RCC 7860 (cell line): ENCODE results near the gene OR52N5.

ENCODE experiments used
- DNase-seq: peaks from one replicate; pipeline ENCODE4 v3.0.0-alpha.2; 2015; ENCODE audit warnings: low spot score
- FAIRE-seq: peaks from 2 replicates; lab custom pipeline; 2012; peaks lifted over from hg19 to GRCh38; lab: Jason Lieb, UNC

Gene OR52N5

GRCh38 chr11:5726351-5726750 lies 56.8 kb downstream of the OR52N5 start:
- DNase-seq (no peak), FAIRE-seq (no peak)
